ENCODE measurements around the gene PRAC1.

DNA sequence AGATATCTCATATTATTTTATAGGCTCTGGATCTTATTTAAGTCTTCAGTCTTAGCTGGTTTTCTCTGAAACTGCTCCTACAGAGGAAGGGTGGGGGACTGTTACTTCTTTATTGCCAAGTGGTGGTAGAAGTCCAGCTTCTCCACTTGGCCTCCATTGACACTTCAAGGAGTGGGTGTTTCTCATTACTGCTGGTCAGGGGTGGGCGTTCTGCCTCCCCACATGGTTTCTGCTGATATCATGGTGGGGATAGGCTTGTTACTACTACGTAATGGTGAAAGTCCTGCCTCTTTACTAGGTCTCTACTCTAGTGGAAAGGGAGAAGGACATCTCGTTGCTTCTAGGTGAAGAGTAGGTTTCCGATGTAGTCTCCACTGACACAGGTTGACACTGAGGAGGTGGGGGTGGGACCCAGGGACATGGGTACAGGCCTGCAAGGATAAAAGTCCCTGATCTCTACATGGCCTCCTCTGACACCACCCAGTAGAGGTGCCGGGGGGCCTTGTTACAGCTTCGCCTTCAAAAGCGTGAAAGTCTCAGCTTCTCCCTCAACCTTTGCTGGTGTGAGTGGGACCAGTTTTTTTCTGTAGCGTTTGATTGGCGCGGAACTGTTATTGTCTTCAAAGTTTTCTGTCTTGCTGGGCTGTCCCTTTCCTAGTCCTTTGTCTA is 20.3 kb downstream of the PRAC1 start:
- TF ChIP-seq CTCF (IDR thresholded peaks at IDR 0.05): no peak
- no peak for TF ChIP-seq POLR2A (IDR thresholded peaks at IDR 0.05)
